H1 (cell line): ENCODE measurements around the gene RPS6KA2. TPM values are rescaled to one million over a fixed set of nuclear protein-coding genes. Genes with fewer than 3 reads are reported as not detected.

Experiments used
- CHD7 ChIP-seq: fragments of 300-600 bp; sonication (generic); IDR thresholded peaks from 2 replicates; pipeline ENCODE4 v1.7.1; 2012; ENCODE audit warnings: low read length, moderate library complexity, mild to moderate bottlenecking, inconsistent platforms; ENCODE audit not compliant: insufficient replicate concordance
- EGR1 ChIP-seq: IDR thresholded peaks from 2 replicates; pipeline ENCODE4 v1.6.1; 2011; ENCODE audit warnings: low read depth, low read length, borderline replicate concordance
- SAP30 ChIP-seq: fragments of 300-600 bp; sonication (generic); IDR thresholded peaks from 2 replicates; pipeline ENCODE4 v1.7.1; 2012; ENCODE audit warnings: low read length, moderate library complexity, mild to moderate bottlenecking, inconsistent platforms; ENCODE audit not compliant: insufficient read depth, insufficient replicate concordance
- polyA plus RNA-seq, 7 experiments: library from polyadenylated mRNA; depleted of rRNA in 3 of 7; stranded (reverse) in 5 of 7; unstranded in 2 of 7; fragments of >200 nt in 5 of 7; fragments of 200-250 nt in 2 of 7; gene quantifications; 1 replicate in 5 of 7; 2 replicates in 1 of 7; 4 replicates in 1 of 7; pipeline versions ENCODE4 v1.2.1 to v1.2.3, GENCODE V29; 2011 to 2013; ENCODE audit warnings: missing spikeins in 2 of 7, mixed read lengths in 2 of 7
- total RNA-seq: library from RNA; stranded (reverse); fragmentation: NEBNext Ultra II Directional; extraction: Animal tissue kit (Norgen Biotek cat#: 25700); gene quantifications from 2 replicates; pipeline ENCODE4 v1.2.1, GENCODE V29; 2021

Gene RPS6KA2
- total and polyA plus RNA-seq, 2 of the 8 experiments (the other 6 are each of a cell fraction or from before 2014, with no cell fraction given) = 8.8 to 25.7 TPM

GRCh38 chr6:166387642-166388289 is 239.3 kb downstream of the RPS6KA2 start (continued):
- TF ChIP-seq CHD7 (no peak), SAP30 (no peak), EGR1 (no peak)
